Glomerular endothelial cell (primary cell): ENCODE results near the gene HNF4A. TPM values are rescaled to one million over a fixed set of nuclear protein-coding genes. Genes with fewer than 3 reads are reported as not detected.

Source experiments
- DNase-seq: peaks from one replicate; pipeline ENCODE4 v3.0.0-alpha.2; 2011; ENCODE audit warnings: low read depth, low spot score; ENCODE audit errors: extremely low read depth
- total RNA-seq: library from RNA; depleted of rRNA; stranded (reverse); fragments of >200 nt; gene quantifications from 2 replicates; pipeline ENCODE4 v1.2.3, GENCODE V29; 2015

The HNF4A gene
- total RNA-seq, 1 donor from 2014 or later, result not detected

- DNase-seq, result no peak
These were observed 34.8 kb downstream of the HNF4A start for GRCh38 chr20:44390280-44390679.

DNA sequence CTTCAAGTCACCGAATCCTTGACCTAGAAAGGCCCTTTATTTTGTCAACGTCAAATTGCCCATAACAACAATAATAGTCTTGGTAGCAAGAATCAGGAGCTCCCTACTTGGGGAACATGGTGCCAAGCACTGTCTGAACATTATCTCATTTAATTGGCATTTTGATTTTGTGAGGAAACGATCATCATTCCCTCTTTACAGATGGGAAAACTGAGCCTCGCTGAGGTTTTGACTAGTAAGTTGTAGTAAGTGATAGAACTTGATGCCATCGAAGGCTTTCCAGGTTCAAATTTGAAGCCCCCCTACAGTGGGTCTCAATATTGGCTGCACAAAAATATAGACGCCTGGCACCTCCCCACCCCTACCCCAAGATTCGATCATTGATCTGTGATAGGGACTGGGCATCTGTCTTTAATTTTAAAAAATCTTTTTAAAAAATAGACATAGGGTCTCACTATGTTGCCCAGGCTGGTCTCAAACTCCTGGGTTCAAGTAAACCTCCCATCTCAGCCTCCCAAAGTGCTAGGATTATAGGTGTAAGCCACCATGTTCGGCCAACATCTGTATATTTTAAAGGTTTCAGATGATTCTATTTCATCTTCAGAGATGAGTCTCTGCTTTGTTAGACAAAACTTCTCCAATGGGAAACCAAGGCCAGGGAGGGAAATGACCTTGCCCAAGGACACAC, 36.7 kb downstream of the HNF4A start:
- DNase-seq, result no peak

- DNase-seq, result no peak
These were observed 37.5 kb downstream of the HNF4A start for GRCh38 chr20:44392776-44393607.

DNA sequence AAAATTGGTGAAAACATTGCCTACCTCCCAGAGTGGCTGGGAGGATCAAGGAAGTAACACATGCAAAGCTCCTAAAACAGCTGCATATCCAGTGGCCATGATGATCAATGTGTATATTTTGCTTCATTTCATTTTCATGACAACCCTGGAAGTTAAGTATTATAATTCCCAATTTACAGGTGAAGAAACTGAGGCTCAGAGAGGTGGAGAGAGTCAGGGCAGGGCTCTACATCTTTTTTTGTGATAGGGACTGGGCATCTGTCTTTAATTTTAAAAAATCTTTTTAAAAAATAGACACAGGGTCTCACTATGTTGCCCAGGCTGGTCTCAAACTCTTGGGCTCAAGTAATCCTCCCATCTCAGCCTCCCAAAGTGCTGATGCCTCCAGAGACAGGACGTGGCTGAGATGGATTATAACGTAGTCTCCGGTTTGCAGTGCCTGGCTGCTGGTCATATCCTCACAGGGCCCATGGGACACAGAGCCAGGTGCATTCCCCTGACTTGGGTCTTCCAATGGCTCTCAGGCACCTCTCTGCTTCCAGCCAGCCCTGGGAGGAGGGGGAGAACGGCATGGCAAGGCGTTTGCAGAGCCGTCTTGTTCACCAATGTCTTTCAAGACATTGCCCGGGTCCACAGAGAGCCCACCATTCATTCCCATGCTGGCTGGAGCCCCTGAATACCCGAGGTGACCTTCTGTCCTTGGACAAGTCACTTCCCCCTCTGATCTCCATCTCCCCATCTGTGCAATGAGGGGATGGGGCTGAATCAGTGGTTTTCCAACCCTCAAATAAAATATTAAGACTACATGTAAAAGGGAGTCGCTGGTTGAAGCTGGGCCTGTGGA, 38.3 kb downstream of the HNF4A start:
- no peak for DNase-seq

DNA sequence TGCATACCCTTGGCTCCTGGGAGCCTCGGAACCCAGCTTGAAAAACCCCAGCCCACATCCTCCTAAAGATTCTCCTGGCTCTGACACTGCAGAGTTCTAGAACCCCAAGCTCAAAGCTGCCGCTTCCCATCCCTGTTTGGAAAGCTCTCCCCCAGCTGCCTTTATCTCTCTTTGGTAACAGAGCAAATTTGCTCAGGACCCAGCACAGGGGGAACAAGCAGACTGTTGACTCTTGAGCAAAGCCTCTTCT, 38.9 kb downstream of the HNF4A start:
- no peak for DNase-seq

DNA sequence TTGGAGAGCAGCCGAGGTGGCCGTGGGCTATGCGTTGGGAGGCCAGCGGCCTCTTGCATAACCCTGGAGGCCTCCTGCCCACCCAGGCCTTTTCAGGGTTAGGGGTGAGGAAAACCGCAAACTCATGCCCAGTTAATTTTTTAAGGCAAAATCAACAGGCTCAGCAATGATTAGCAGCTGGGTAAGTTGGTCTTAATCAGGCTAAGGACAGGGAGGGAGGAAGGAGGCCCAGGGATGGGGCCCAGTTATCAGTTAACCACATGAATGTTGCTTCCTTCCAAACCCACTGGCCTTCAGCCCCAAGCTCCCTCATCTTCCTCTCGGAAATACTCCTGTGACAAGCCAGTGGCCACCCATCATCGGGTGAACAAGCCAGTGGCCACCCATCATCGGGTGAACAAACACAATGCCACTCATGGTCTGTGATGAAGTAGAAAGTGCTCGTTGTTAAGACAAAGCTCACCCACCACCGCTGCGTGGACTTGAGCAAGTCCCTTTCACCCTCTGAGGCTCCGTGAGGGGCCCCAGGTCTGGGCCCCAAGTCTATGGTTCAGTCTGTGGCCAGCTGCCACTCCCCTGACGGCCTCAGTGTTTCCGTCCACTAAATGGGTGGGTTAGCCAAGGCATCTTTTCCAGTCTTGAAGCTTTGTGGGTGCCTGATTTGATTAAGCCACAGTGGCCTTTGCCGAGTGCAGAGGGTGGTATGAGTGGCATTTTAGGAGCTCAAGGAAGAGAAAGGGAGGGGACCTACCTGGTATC, 39.4 kb downstream of the HNF4A start:
- no peak for DNase-seq

DNA sequence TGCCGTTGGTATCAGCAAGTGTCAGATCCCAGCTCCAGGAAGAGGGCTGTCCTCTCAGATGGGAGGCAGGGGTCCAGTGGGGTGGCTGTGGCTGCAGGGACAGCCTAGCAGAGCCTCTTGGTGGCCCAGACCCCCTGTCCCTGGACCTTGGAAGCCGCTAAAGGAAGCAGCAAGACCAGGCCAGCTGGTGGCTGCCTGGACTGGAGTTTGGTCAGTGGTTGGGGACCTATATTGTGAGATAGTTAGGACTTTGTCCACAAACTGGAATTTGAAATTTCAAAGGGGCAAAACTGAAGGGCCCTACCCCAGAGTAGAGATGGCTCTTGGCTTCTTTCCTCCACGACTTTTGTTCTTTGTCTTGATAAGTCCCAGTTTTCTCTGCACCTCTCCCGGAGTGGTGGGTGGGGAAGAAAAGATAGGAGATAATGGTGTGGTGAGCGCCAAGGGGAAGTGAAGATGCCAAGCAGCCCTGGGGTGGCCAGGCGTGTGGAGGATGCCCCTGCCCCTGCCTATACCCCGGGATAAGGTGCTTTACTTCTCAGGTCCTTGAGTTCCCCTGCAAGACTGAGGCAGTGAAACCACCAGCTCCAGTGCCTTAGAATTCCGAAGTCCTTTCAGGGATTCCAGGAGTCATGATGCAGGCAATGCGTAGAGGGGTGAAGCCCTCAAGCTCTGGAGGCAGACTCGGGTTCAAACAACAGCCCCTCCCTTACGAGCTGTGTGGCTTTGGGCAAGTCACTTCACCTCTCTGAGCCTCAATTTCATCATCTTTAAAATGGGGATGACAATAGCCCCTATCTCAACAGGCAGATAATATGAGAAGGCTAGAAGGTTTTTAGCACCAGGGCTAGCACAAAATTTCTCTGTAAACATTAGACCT, 40.2 kb downstream of the HNF4A start:
- no peak for DNase-seq

- no peak for DNase-seq
These were observed 41.1 kb downstream of the HNF4A start for GRCh38 chr20:44396369-44397130.

DNA sequence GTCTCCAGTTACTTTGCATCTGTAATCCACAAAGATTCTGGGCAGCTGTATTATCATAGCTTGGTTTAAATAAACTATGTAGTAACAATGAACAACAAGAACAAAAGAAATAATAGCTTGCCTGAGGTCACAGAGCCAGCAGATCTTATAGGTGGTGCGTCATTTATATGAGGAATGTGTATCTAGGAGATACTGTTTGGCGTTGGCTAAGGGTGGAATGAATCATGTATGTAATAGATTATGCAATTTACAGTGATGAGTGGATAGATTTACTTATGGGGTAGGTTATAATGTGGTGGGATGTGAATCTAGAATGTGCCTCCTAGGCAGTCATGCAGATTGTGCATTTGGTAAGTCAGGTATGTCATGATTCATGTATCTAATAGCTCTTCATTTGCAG, 42.8 kb downstream of the HNF4A start:
- no peak for DNase-seq

- no peak for DNase-seq
These were observed 43.9 kb downstream of the HNF4A start for GRCh38 chr20:44399446-44399845.

DNA sequence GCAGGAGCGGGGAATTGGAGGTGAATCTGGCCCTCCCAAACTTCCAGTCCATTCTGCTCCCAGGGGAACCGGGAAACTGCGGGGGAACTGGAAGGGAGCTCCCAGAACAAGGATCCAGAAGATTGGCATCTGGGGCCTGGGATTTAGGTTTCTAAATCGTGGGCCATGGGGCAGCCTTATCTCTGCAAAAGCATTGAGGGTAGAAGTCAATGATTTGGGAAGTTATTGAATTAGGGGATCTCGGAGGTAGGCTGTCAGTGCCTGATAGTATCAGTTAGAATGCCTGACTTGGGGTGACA, 45.1 kb downstream of the HNF4A start:
- DNase-seq, result no peak

DNA sequence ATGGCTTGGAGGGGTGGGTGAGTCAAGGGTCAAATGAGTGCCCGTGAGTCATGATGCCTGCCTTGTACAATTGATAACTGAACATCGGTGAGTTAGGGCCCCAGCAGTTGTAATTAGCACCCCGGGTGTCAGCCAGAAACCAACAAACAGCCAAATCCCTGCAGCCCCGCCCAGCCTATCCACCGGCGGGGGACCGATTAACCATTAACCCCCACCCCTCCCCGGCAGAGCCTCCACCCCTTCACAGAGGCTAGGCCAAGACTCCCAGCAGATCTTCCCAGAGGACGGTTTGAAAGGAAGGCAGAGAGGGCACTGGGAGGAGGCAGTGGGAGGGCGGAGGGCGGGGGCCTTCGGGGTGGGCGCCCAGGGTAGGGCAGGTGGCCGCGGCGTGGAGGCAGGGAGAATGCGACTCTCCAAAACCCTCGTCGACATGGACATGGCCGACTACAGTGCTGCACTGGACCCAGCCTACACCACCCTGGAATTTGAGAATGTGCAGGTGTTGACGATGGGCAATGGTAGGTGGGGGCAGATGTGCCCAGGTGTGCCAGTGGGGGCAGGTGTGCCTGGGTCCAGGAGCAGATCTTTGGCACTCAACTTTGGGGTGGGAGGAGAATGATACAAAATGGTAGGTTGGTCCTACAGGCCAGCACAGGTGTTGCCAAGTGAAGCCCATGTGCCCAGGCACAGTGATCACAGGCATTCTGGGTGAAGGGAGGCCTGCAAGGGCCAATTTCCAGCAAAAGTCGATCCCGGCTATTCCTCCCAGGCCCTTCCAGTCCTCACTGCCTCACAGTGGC, 45.7 kb downstream of the HNF4A start:
- no peak for DNase-seq

DNA sequence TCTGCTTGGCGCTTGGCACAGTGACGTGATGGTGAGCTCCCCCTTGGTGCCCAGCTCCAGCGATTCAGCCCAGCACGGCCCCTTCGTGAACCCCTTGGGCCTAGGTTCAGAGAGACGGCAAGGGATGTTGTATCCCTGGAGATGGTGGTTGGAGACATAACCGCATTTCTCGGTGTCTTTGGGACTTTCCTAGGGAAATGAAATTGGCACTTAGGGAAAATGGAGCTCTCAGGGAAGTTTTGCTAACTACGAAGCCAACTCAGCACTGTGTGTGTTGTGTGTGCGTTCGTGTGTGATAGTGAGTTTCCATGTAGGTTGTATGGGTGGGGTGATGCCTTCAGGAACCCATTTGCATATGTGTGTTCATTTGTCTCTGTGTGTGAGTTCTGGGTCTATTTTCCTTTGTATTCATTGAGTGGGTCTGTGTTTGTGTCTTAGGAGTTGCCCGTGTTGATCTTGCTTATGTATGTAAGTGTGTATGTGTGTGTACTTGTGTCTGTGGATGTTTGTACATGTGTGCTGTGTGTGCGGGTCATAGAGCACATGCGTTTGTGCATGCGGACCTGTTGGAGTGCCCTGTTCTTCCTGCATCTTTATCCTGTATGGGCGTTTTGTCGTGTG, 46.4 kb downstream of the HNF4A start:
- no peak for DNase-seq

DNA sequence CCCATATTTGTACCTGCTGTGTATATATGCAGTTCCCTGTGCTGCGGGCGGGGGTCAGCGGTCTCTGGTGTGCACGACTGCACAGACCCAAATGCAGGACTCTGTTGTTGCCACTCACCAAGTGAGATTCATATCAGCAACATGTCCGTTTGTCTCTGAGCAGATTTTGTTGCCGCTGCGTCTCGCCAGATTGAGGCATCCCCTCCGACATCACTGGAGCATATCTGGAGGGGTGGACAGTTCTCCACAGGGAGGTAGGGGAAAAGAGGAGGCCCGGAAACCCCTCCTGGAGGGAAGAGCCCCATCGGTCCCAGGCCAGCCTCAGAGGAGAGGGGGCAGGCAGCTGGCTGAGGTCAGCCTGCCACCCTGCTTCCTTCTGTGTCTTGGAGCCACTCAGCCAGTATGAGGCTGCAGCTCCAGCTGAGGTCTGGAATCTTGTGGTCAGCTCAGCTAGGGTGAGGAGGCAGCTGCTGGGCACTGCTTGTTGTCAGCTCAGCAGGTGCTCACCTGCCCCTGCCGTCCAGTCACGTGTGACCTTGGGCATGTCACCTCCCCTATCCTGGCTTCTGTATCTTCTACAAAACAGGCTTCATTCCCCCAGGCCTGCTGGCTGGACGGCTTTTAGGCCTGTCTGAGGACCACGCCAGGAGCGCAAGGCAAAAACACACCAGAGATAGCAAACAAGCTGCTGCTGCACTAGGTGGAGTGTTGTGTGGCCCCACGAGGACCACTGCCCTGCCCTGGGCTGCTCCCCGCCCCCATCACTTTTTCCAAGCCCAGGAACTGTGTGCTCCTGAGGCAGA, 47.1 kb downstream of the HNF4A start:
- DNase-seq, result no peak

GRCh38 chr20:44403194-44404112, 48.0 kb downstream of the HNF4A start:
- no peak for DNase-seq
